ENCODE data around the gene HHAT.
A peak's percentile ranks its signal among the peaks of the same experiment; 100 is the strongest.
"Not testable (repeated sequence)": the region's sequence is repeated elsewhere in the genome, so short reads cannot be mapped to it uniquely, and the experiment has no call there.

Gene HHAT

DNA sequence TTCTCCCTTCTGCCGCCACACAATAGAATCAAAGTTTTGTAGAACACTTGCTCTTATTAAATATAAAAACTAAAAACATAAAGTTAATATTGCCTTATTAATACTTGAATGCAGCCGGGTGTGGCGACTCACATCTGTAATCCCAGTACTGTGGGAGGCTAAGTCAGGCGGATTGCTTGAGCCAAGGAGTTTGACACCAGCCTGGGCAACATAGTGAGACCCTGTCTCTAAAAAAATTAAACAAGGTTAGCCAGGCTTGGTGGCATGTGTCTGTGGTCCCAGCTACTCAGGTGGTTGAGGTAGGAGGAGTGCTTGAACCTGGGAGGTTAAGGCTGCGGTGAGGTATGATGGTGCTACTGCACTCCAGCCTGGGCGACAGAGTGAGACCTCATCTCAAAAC lies 13.2 kb upstream of the HHAT start:
- DNase-seq = no peak

DNA sequence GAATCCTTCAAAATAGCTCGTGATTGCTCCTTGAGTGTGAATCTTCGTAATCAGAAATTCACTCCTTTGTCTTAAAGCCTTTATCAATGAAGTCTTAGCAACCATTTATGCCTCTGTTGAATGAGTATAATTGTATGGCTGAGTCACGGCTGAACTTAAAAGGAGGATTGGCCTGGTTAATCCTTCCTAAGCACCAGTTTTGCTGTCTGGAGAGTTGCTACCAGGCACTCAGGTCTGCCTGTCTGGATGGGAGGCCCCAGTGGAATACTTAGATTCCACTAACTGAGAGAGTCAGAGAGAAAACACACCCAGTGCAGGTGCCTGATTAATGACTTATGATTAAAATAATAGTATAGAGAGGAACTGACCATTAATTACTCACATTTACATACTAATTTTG lies 7.6 kb upstream of the HHAT start:
- no peak for DNase-seq

DNA sequence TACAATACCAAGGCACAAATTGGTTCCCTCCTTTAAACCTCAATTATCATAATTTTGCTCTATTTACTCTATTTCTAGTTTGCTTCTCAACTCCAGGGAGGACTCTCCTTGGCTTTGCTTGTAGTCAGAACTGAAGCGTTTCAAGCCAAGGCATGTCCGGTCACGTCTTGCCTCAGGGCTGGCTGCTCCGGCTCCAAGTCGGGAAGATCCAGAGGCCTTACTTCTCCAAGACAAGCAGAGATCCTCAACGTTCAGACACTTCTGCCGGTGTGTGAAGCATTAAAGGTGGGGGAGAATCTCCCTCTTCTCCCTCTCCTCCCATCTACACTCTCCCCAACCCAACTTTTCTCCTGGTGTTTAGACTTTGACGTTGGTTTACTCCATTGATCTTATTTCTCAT lies 7.2 kb upstream of the HHAT start:
- no peak for DNase-seq

DNA sequence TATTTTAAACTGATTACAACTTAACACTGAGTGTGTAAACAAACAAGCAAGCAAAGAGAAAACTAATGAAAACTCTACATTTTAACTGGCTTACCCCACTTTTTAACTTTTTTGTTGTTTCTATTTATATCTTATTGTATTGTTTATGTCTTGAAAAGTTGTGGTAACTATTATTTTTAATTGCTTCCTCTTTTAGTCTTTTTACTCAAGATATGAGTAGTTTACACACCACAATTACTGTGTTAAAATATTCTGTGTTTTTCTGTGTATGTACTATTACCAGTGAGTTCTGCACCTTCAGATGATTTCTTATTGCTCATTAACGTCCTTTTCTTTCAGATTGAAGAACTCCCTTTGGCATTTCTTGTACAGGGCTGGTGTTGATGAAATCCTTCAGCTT lies 4.7 kb upstream of the HHAT start:
- no peak for DNase-seq

DNA sequence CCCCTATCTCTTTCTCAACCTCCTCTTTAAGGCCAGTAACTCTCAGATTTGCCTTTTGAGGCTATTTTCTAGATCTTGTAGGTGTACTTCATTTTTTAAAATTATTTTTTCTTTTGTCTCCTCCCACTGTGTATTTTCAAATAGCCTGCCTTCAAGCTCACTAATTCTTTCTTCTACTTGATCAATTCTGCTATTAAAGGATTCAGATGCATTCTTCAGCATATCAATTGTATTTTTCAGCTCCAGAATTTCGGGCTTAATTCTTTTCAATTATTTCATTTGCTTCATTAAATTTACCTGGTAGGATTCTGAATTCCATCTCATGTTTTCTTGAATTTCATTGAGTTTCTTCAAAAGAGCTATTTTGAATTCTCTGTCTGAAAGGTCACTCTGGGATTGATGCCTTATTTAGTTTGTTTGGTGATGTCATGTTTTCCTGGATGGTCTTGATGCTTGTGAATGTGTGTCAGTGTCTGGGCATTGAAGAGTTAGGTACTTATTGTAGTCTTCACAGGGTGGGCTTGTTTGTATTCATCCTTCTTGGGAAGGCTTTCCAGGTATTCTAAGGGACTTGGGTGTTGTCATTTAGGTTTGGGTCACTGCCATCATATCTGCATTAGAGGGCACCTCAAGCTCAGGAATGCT lies 3.6 kb upstream of the HHAT start:
- no peak for DNase-seq

DNA sequence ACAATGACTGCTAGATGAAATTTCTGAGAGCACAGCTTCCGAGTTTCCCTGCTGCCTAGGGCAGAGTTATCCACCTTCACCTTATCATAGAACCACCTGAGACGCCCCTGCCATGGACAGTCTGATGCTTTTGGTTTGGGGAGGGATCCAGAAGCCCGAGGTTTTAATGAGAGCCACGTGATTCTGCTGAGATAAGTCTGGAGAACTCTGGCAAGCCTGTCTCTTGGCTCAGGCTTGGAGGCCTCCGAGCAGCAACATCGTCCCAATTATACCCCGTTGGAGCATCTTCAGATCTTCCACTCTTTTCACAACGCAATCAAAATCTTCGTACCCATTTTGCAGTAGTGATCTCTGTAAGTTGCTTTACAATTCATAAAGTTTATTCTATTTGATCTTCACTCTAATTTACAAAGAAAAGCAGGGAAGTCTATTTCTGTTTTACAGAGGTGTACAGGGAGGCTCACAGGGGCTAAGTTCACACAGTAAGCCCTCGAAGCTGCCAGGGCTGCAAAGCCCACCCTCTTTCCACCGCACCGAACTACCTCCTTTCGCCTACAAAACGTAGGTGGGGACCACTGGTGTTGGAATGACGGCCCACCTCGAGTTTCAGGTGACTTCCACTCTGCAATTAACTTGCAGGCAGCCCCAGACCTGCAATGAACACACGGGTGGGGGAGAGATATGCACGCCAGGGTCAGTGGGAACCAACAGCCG lies 513 bp upstream of the HHAT start:
- DNase-seq = no peak

DNA sequence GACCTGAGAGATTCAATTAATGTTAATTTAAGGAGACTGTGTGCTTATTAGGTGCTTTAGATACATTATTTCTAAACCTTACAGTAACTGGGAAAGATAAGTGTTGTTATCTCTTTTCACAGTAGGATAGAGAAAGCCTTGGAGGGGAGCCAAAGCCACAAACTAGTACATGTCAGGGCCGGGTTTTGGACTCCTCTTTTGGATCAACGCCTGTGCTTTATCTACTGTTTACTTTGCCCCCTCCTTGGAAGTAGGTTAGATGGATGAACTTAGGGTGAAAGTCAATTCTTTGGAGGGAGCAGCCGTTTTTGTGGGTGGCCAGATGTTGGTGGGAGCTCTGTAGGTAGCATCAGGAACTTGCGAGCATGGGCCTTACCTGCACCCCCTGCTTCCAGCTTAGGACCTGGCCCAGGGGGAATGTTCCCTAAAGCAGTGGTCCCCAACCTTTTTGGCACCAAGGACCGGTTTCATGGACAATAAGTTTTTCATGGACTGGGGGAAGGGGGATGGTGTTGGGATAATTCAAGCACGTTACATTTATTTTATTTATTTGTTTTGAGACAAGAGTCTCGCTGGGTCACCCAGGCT lies 1.7 kb downstream of the HHAT start:
- no peak for DNase-seq

DNA sequence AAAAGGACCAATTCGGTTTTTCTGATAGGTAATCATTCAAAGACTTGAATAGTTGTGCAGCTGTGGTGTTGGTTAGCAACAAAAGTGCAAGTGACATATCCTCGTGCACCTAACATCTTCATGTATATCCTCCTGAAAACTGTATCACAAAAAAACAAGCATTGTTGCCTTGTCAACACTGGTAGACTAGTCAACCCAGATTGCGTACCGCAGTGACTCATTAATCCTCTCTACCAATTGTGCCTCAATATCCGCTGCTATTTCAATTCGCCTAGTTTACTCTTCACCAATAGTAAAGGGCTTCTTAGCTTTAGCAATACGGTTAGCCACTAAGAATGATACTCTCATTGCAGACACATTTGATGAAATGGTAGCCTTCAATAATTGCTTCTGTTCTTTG lies 3.5 kb downstream of the HHAT start:
- DNase-seq = no peak

DNA sequence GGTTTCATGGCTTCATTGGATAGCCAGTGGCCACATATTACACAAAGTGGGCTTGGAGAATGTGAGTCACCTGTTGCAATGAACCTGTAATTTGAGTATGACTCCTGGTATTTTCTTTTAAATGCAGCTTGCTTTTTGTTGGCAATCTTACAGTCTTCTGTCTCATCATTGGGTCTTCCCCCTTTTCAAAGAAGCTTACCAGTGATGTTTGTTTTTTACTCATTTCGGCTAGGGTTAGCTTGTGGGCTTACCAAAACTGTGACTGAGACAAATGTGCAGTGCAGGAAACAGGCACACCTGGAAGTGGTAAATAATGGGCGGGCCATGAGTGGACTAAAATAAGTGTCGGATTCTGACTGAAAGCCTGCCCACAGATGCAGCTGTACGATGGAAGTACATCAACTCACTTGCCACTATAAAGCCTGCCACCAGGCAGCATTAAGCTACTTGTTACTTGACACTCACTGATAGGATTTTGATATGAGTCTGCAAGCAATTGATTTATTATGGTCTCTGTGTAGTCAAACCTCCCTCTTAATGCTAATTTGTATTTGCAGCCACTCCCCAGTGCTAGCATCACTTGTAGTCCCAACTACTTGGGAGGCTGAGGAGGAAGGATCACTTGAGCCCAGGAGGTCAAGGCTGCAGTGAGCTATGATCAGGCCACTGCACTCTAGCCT lies 4.2 kb downstream of the HHAT start:
- no peak for DNase-seq

GRCh38 chr1:210335001-210335400 lies 6.3 kb downstream of the HHAT start:
- DNase-seq = no peak

GRCh38 chr1:210336362-210336761 lies 7.7 kb downstream of the HHAT start:
- no peak for DNase-seq

GRCh38 chr1:210339500-210339899 lies 10.8 kb downstream of the HHAT start:
- DNase-seq = no peak

DNA sequence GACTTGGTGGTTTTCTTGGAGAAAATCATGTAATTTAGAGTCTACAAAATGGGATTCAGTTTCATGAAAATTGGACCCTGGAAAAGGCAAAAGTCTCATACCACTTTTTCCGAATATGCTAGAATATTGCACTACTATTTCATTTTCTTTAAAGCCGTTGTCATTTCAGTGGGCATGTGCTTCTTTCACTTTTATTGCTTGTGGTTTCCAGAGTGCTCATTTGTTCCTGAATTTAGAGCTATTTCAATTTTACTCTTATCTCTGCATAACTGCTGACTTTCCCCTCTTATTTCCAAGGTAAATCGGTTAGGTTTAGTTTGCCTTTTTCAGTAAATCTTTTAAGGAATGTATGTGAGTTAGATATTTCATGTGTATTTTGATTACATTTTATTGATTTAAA lies 11.6 kb downstream of the HHAT start:
- DNase-seq = no peak

DNA sequence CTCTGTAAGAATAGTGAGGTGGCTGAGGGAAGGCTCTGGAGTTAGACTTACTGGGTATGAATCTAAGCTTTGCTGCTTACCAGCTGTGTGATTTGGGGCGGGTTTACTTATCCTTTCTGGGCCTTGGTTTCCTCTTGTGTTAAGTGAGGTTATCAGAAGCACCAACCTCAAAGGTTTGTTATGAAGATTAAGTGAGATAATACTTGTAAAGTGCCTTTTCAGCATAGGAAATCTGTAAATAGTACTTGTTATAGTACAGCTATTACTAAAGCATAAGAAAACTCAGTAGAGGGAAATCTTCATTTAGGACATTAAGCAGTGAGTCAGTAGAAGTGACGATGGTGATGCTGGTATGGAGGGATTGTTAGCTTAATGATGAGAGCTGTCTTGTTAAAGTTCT lies 12.1 kb downstream of the HHAT start:
- DNase-seq = no peak

GRCh38 chr1:210342986-210343780 lies 14.5 kb downstream of the HHAT start:
- no peak for DNase-seq

DNA sequence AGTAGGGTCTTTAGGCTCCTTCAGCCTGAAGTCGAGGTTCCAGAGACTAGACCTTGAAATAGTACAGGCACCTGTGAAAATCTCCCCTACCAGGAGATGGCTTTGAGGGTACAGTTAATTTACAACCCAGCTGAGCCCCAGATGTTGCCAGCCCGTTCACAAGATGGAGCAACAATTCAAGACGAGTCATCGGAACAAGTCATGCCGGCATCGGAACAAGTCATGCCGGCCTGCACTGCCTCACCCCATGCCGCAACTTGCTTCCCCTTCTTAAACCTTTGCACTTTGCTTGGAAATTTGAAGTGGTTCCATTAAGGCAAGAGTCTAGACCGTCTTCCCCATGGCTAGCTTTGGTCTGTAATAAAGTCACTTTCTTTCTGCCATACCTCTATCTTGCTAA lies 16.0 kb downstream of the HHAT start:
- DNase-seq = no peak

DNA sequence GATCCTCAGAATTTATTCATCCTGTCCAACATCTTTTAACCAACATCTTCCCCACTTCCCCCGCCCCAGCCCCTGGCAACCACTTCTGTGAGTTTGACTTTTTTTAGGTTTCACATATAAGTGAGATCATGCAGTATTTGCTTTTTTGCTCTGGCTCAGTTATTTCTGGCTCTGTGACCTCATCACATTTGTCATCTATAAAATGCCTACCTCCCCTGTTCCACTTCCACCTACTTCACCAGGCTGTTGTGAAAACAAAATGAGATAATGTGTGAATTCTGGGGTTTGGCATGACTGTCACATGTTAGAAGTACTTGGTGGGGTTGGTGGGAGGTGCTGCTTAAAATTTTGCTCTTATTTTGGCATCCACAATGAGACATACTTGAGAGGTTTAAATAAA lies 18.4 kb downstream of the HHAT start:
- DNase-seq = no peak

DNA sequence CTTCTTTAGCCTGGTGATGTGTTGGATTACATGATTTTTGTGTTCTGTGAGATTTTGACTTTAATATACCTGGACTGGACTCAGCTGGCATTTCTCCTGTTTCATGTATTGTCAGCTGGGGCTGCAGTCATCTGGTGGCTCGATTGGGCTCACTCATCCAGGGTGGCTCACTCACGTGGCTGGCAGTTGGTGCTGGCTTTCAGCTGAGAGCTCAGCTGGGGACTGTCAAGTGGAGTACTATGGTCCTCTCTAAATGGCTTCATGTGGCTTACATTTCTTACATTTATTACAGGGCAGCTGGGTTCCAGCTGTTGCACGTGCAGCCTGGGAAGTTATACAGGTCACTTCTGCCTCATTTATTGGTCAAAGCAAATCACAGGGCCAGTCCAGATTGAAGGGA lies 22.8 kb downstream of the HHAT start:
- DNase-seq = no peak

- no peak for DNase-seq
These were observed 23.9 kb downstream of the HHAT start for GRCh38 chr1:210352575-210352974.

GRCh38 chr1:210354305-210354704 lies 25.6 kb downstream of the HHAT start:
- not testable (repeated sequence) for DNase-seq

DNA sequence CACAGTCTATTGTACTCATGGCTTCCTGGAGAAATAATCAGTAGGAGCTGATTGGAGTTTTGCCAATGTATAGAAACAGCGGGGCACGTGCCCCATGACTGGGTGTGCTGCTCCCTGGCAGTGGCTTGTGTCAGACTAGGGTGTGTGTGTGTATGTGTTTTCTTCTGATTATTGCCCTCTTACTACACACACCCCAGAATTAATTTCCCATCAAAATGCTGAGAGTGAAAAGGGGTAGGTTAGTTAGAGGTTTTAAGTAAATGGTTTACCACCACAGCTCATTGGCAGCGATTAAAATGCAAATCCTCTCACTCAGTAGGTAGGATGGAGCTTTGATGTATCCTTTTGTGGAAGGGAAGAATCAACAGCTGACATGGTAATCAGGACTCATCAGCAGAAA lies 29.9 kb downstream of the HHAT start:
- DNase-seq = no peak

- no peak for DNase-seq
These were observed 30.6 kb downstream of the HHAT start for GRCh38 chr1:210359255-210359654.

DNA sequence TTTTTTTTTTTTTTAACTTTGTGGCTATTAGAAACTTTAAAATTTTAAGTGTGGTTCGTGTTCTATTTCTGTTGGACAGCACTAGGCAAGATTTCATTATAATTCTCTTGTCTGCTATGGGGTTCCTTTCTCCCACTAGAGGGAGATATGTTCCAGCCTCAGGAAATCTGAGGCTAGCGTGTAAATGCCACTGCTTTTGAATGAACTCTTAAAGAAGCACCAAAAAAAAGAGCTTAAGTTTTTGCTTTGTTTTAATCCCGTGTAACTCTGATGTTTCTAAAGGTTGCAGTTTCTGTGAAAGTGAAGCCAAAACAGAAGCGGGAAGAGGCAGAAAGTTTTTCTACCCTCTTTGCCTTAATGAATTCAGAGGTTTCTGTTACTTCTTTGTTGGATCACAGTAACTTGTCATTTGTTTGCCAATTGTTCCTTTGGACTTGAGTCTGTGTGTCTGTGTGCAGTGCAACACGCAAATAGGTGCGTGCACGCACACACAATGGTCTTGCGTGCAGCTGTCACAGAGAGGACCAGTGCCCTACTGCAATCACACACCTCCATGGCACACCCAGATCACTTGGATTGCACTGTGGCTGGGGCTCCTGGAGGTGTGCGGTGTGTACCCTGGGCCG lies 32.3 kb downstream of the HHAT start:
- DNase-seq = peak in 1 of 2 donors; percentile 6

Measured in bone marrow (tissue), 2 donors.